Adrenal gland (tissue), 12 donors: ENCODE data around the gene CCNK. TPM values are rescaled to one million over a fixed set of nuclear protein-coding genes. Genes with fewer than 3 reads are reported as not detected.

Experiments
- DNase-seq, 7 donors: peaks; one replicate each; pipeline ENCODE4 v3.0.0-alpha.2; 2019 to 2020
- H3K27ac ChIP-seq, 5 donors: fragments of 200-600 bp; sonication (generic) in 4 of 5; 1 replicate in 3 of 5; 2 replicates in 2 of 5; pipeline versions ENCODE4 v1.5.1 to v1.8.0; 2016 to 2020; ENCODE audit warnings: mild to moderate bottlenecking in 1 of 5
- H3K27me3 ChIP-seq: fragments of 200-600 bp; 2 replicates; pipeline ENCODE4 v1.8.0; 2021
- H3K36me3 ChIP-seq, 2 donors: fragments of 200-600 bp; replicated peaks in 1 of 2; 1 replicate in 1 of 2; 2 replicates in 1 of 2; pipeline versions ENCODE4 v1.5.1 to v1.8.0; 2018 to 2022
- H3K4me1 ChIP-seq, 2 donors: fragments of 200-600 bp; replicated peaks in 1 of 2; 1 replicate in 1 of 2; 2 replicates in 1 of 2; pipeline versions ENCODE4 v1.5.1 to v1.8.0; 2018 to 2021
- H3K4me3 ChIP-seq, 4 donors: fragments of 200-600 bp; sonication (generic) in 3 of 4; one replicate each; pipeline ENCODE4 v1.5.1; 2016 to 2018
- H3K9me3 ChIP-seq, 3 donors: fragments of 200-600 bp; sonication (generic) in 1 of 3; replicated peaks in 1 of 3; 1 replicate in 2 of 3; 2 replicates in 1 of 3; pipeline versions ENCODE4 v1.5.1 to v1.8.0; 2016 to 2021
- CTCF ChIP-seq, 6 experiments: fragments of 450-650 bp in 4 of 6; fragments of 200-600 bp in 2 of 6; sonication (generic) in 1 of 6; IDR thresholded peaks; 1 replicate in 5 of 6; 2 replicates in 1 of 6; pipeline versions ENCODE4 v1.5.1 to v1.8.0; 2016 to 2021; ENCODE audit warnings: antibody characterized with exemption in 6 of 6, mild to moderate bottlenecking in 2 of 6, moderate library complexity in 1 of 6
- POLR2A ChIP-seq, 2 donors: fragments of 450-650 bp; IDR thresholded peaks; one replicate each; pipeline ENCODE4 v1.6.1; 2017; ENCODE audit warnings: antibody characterized with exemption in 2 of 2, mild to moderate bottlenecking in 2 of 2, moderate library complexity in 1 of 2
- WGBS, 4 donors: extraction: QIAGEN DNeasy Blood & Tissue Kit in 2 of 4; methylation state at CpG; one replicate each; pipeline versions ENCODE4 v1.1.5 to v1.1.7; 2013 to 2017; 5-methylcytosine and 5-hydroxymethylcytosine counted together
- intact Hi-C, 2 donors: fragments of 100-400 bp; cut with DNase I; formaldehyde crosslinking; loops; one replicate each; pipeline versions ENCODE4 v1.14.1 to v1.15.0; 2022 to 2023
- polyA plus RNA-seq, 3 donors: library from polyadenylated mRNA; stranded (reverse); fragments of 200-250 nt in 2 of 3; fragments of 350-450 nt in 1 of 3; fragmentation: Illumina TruSeq in 1 of 3; extraction: RNeasy Lipid Tissue Mini Kit (QIAGEN cat#74804) in 1 of 3; gene quantifications; one replicate each; pipeline ENCODE4 v1.2.3, GENCODE V29; 2013 to 2014
- total RNA-seq, 9 donors: library from RNA; depleted of rRNA in 4 of 9; stranded (reverse); fragments of >200 nt in 4 of 9; fragments of 120-200 nt in 1 of 9; fragmentation: NEBNext Ultra II Directional in 1 of 9; extraction: Animal tissue kit (Norgen Biotek cat#: 25700) in 1 of 9; gene quantifications; one replicate each; pipeline versions ENCODE4 v1.1.0 to v1.2.4, GENCODE V29; 2013 to 2023
- donor health status: healthy with polysubstance abuse.
- donor health status: Bipolar disorder and iron deficiency.
- donor health status: DM: yes; HTN: yes; CAD: no.
- donor health status: DM: no; HTN: no; CAD: no.
- donor health status: DM: no; HTN: no; CAD: no.
- donor health status: DM: yes; HTN: yes; CAD: no.

Gene CCNK
- total and polyA plus RNA-seq, 12 donors = 9.9 to 44.3 (median 20.2) TPM

DNA sequence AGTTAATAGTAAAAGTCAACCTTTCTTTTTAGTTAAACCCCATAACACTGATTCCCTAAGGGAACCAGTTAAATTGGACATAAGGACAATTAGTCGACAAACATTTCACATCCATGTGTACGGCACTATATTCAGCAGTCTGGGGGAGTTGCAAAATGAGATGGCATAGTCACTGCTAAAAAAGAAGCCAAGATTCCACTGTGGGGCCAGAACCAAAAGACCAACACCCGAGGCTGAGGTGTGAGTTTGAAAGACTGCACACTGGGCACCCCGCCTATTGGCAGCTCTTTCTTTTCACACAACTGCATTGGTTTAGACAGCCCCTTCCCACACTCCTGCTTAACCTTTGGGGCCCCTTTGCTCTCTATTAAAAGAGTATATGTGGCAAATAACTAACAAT lies 17.2 kb upstream of the CCNK start:
- intact Hi-C loops = no loop called here
- Histone ChIP-seq H3K4me3 (no peak overlapping the region), H3K4me1 (peaks cover 0 to 12% of the 10 kb centered on the region in 2 donors), H3K36me3 (peaks cover 0 to 33% of the 10 kb centered on the region in 2 donors), H3K9me3 (no peaks in the 10 kb centered on the region), H3K27ac (no peak overlapping the region), H3K27me3 (no peaks in the 10 kb centered on the region)
- DNase-seq = no peak
- TF ChIP-seq POLR2A (IDR thresholded peaks at IDR 0.05) (no peak), CTCF (IDR thresholded peaks at IDR 0.05) (no peak)
- 81 to 93% (median 92%) methylated on average over 4 of the region's 4 CpGs for WGBS, 4 donors

DNA sequence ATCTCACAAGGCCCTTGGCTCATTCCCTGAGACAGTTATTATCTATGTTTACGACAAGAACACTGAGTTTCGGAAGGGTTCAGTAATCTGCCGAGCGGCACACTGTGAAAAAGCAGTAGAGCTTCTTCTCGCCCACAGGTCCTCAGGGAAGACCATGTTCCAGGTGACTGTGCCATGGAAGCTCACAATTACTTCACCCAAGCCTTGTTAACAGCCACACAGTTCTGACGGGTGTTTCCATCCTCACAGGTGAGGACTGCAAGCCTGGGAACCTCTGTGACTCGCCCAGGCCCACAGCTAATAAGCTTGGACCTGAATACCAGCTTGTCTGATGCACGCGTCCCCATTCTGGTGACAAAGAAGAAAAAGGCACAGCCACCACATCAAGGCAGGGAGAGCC lies 15.9 kb upstream of the CCNK start:
- H3K9me3 ChIP-seq = no peaks in the 10 kb centered on the region
- no peak overlapping the region for H3K4me3 ChIP-seq
- TF ChIP-seq CTCF (IDR thresholded peaks at IDR 0.05) (no peak), POLR2A (IDR thresholded peaks at IDR 0.05) (no peak)
- intact Hi-C loops = no loop called here
- WGBS, 4 donors = 88 to 96% (median 93%) methylated on average over 9 of the region's 9 CpGs
- H3K27ac ChIP-seq = no peak overlapping the region
- peaks cover 0 to 33% of the 10 kb centered on the region in 2 donors for H3K36me3 ChIP-seq
- DNase-seq = no peak
- H3K4me1 ChIP-seq = peaks cover 0 to 12% of the 10 kb centered on the region in 2 donors
- H3K27me3 ChIP-seq = no peaks in the 10 kb centered on the region

DNA sequence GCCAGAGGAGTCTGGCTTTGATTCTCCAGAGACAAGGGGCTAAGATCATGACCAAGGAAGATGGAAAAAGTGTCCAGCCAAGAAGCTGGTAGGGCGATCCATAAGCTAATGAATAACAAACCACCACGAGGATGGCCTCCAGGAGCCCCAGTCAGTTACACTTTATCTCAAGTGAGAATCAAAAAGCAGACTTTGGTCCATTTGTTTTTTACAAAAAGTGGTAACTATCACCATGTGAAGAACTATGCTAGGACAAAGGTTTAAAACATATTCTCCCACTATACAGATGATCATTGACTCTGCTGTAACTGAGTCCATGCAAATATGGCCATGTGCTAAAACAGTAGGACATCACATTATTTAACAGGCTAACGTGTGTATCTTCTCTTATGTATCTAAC lies 14.5 kb upstream of the CCNK start:
- intact Hi-C loops = no loop called here
- 84 to 90% (median 85%) methylated on average over 3 of the region's 3 CpGs for WGBS, 4 donors

DNA sequence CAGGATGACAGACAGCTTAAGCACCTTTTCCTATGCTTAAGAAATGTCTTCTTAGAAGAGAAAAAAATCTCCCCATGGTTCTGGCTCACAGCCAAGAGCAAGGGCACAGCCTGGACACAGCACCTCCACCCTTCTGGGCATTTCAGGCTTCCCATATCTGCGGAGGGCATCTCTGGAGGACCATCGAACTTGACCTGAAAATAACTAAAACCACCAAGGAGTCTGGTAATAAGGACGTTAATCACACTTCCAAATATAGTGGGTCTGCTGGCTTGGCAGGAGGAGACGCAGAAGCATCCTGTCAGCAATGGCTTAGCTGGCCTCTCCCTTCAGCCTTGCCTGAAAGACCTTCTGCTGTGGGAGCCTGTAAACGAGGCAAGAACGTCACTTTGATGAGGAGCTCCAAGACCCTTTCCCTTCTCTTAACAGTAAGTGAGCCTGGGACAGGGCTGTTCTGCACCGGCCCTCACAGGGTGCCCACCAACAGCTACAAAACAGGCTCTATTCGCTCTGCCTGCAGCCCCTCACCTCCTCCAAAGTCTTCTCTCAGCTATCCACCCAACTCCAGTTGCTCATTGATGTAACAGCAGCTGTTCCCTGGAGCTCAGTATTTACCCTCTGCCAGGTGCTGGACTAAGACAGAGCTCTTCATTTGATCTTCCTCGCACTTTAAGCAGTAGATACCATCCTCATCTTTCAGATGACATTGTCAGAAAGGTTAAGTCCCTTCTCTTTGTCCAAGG lies 13.7 kb upstream of the CCNK start:
- H3K9me3 ChIP-seq = no peaks in the 10 kb centered on the region
- no peak overlapping the region for H3K27ac ChIP-seq
- H3K36me3 ChIP-seq = peaks cover 0 to 25% of the 10 kb centered on the region in 2 donors
- 61 to 68% (median 65%) methylated on average over 8 to 9 of the region's 9 CpGs for WGBS, 4 donors
- no peaks in the 10 kb centered on the region for H3K27me3 ChIP-seq
- TF ChIP-seq CTCF (IDR thresholded peaks at IDR 0.05) = no peak
- no peak for TF ChIP-seq POLR2A (IDR thresholded peaks at IDR 0.05)
- DNase-seq = peak in 1 of 7 donors; percentile 13
- H3K4me1 ChIP-seq = peaks cover 0 to 14% of the 10 kb centered on the region in 2 donors
- intact Hi-C loops = no loop called here
- H3K4me3 ChIP-seq = no peak overlapping the region

More for the DNA sequence above, 14.5 kb upstream of the CCNK start:
- no peak overlapping the region for H3K4me3 ChIP-seq
- H3K9me3 ChIP-seq = no peaks in the 10 kb centered on the region
- H3K36me3 ChIP-seq = peaks cover 0 to 32% of the 10 kb centered on the region in 2 donors
- DNase-seq = no peak
- H3K27me3 ChIP-seq = no peaks in the 10 kb centered on the region
- H3K4me1 ChIP-seq = peaks cover 0 to 12% of the 10 kb centered on the region in 2 donors
- TF ChIP-seq CTCF (IDR thresholded peaks at IDR 0.05) (no peak), POLR2A (IDR thresholded peaks at IDR 0.05) (no peak)
- no peak overlapping the region for H3K27ac ChIP-seq
